Type B pancreatic cell (in vitro differentiated cells): Measurements from ENCODE around the gene FREM2. TPM values are rescaled to one million over a fixed set of nuclear protein-coding genes. Genes with fewer than 3 reads are reported as not detected.

Source experiments
- DNase-seq: peaks from one replicate; pipeline ENCODE4 v3.0.0; 2021; ENCODE audit warnings: mixed read lengths; ENCODE audit not compliant: unreplicated experiment; ENCODE audit errors: extremely low spot score
- H3K27ac Mint-ChIP-seq: 2 replicates; pipeline ENCODE4 v1.8.0; 2021; ENCODE audit warnings: mild to moderate bottlenecking, mixed read lengths
- H3K27me3 Mint-ChIP-seq: 2 replicates; pipeline ENCODE4 v1.8.0; 2021; ENCODE audit warnings: mixed read lengths
- H3K36me3 Mint-ChIP-seq: 2 replicates; pipeline ENCODE4 v1.8.0; 2021; ENCODE audit warnings: mixed read lengths
- H3K4me1 Mint-ChIP-seq: one replicate; pipeline ENCODE4 v1.8.0; 2021; ENCODE audit warnings: mixed read lengths; ENCODE audit not compliant: unreplicated experiment
- H3K4me3 Mint-ChIP-seq: 2 replicates; pipeline ENCODE4 v1.8.0; 2021; ENCODE audit warnings: mild to moderate bottlenecking, mixed read lengths
- H3K9me3 Mint-ChIP-seq: 2 replicates; pipeline ENCODE4 v1.8.0; 2021; ENCODE audit warnings: mixed read lengths
- CTCF ChIP-seq: fragments of 200-600 bp; sonication (generic); conservative IDR thresholded peaks from 2 replicates; pipeline ENCODE4 v1.5.0; 2021; ENCODE audit warnings: antibody characterized with exemption, mild to moderate bottlenecking
- total RNA-seq: library from RNA; stranded (reverse); gene quantifications from 2 replicates; pipeline ENCODE4 v1.2.1, GENCODE V29; 2021; ENCODE audit warnings: low replicate concordance

The FREM2 gene
- total RNA-seq, 1 donor from 2014 or later = 42.8 TPM

GRCh38 chr13:38921081-38921480 lies 234.2 kb downstream of the FREM2 start:
- no peaks in the 10 kb centered on the region for H3K36me3 Mint-ChIP-seq
- no peak for DNase-seq
- no peak for TF ChIP-seq CTCF
- no peaks in the 10 kb centered on the region for H3K4me1 Mint-ChIP-seq
- no peaks in the 10 kb centered on the region for H3K27me3 Mint-ChIP-seq
- no peak overlapping the region for H3K4me3 Mint-ChIP-seq
- H3K27ac Mint-ChIP-seq = no peak overlapping the region
- H3K9me3 Mint-ChIP-seq = no peaks in the 10 kb centered on the region

GRCh38 chr13:38922170-38922569 lies 235.3 kb downstream of the FREM2 start:
- Mint-ChIP-seq H3K27me3 (no peaks in the 10 kb centered on the region), H3K9me3 (no peaks in the 10 kb centered on the region), H3K4me1 (no peaks in the 10 kb centered on the region), H3K27ac (no peak overlapping the region), H3K4me3 (no peak overlapping the region), H3K36me3 (no peaks in the 10 kb centered on the region)
- TF ChIP-seq CTCF = no peak
- DNase-seq = no peak

DNA sequence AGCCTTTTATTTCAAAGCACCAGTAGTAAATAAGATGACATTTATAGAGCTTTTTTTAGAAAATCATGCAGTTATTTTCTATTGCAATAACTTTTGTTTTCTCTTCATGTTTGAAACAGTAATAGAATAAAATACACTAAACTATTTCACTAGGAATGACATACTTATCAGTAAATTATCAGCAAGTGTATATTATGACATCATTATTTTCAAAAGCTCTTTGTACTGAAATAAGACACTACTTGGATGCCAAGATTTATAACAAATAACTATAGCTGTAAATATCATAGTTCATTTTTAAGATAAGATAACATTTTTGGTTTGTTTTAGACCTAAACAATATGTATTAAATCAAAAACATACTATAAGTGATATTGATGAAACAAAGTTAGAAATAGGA lies 246.9 kb downstream of the FREM2 start:
- H3K9me3 Mint-ChIP-seq = no peaks in the 10 kb centered on the region
- H3K4me3 Mint-ChIP-seq = no peak overlapping the region
- no peak for TF ChIP-seq CTCF
- H3K27me3 Mint-ChIP-seq = no peaks in the 10 kb centered on the region
- H3K36me3 Mint-ChIP-seq = no peaks in the 10 kb centered on the region
- DNase-seq = no peak
- H3K4me1 Mint-ChIP-seq = no peaks in the 10 kb centered on the region
- no peak overlapping the region for H3K27ac Mint-ChIP-seq
